Fibroblast of mammary gland (primary cell): ENCODE data around the gene VWC2L.
A peak's percentile ranks its signal among the peaks of the same experiment; 100 is the strongest.

Experiments
- DNase-seq: peaks from one replicate; pipeline ENCODE4 v3.0.0-alpha.2; 2010; ENCODE audit warnings: low read depth
- H3K4me3 ChIP-seq: 2 replicates; pipeline ENCODE4 v1.5.1; 2011; ENCODE audit warnings: low read depth, mild to moderate bottlenecking, low read length, moderate library complexity; ENCODE audit not compliant: control insufficient read depth
- CTCF ChIP-seq: conservative IDR thresholded peaks from 2 replicates; pipeline ENCODE4 v1.5.1; 2011; ENCODE audit warnings: low read depth, low read length, inconsistent platforms; ENCODE audit not compliant: control insufficient read depth, insufficient read depth

The VWC2L gene

GRCh38 chr2:214604861-214605260 is 194.0 kb downstream of the VWC2L start:
- DNase-seq, result peak; percentile 2

DNA sequence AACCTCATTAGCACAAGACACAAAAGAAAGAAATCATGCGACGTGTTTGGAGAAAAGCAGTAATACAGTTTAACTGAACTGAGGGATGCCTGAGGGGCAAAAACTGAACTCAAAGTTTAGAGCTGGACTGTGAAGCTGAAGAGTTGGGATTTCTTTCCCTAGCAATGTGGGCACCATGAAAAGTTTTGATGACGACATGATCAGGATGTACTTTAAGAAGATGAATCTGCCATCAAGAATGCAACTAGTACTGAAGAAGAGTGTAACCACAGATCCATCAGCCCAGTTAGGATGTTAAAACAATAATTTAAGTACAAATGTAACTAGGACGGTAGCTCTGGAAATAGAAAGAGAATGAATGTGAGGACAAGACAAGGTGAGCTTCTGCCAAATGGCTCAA is 196.2 kb downstream of the VWC2L start:
- no peak for TF ChIP-seq CTCF
- DNase-seq, result no peak
- H3K4me3 ChIP-seq, result no peak overlapping the region

More at GRCh38 chr2:214604861-214605260, 194.0 kb downstream of the VWC2L start:
- TF ChIP-seq CTCF, result no peak
- H3K4me3 ChIP-seq, result no peak overlapping the region

- H3K4me3 ChIP-seq, result no peak overlapping the region
- no peak for DNase-seq
- TF ChIP-seq CTCF, result no peak
Measured at GRCh38 chr2:214611015-214611414, 200.2 kb downstream of the VWC2L start.

DNA sequence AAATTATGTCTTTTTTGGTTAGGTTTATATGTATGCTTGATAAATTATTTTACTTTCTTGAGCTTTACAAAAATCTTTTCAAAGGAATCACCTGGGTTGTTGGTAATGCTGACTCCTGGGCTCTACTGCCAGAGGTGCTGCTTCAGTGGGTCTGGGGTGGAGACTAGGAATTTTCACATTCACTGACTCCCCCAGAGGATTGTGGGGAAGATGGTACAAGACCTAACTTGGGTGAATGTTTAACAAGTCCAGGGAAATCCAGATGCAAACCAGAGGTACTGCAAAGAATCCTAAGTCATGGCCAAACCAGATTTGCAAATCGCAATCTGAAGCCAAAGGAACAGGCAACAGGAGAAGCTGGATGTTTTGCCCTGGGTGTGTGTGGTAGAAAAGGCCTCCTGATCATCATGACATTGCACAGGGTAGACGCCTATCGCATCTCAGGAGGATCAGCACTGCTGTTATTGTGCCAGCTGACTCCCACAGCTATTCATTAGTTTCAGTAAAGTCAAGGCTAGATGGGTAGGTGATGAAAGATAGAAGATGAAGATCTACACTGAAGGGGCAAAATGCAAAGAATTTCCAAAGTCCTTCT is 213.4 kb downstream of the VWC2L start:
- no peak for DNase-seq
- no peak for TF ChIP-seq CTCF
- no peak overlapping the region for H3K4me3 ChIP-seq

DNA sequence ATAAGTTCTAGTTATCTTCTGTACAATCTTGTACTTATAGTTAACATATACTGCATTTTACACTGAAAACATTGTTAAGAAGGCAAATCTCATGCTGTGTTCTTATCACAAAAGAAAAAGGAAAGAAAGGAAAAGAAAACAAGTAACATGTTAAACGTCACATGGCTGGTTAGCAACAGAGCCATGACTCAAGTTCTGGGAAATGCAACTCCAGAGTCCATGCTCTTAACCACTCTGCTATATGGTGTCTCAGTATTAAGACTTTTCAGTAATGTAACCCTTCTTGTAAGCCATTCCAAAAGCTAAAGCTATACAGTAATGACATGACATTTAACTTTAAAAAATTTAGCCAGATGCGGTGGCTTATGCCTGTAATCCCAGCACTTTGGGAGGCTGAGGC is 217.2 kb downstream of the VWC2L start:
- no peak for DNase-seq
- no peak overlapping the region for H3K4me3 ChIP-seq
- no peak for TF ChIP-seq CTCF
